Kidney (tissue), 14 donors: ENCODE results near the gene CTU1. TPM values are rescaled to one million over a fixed set of nuclear protein-coding genes. Genes with fewer than 3 reads are reported as not detected.

Source experiments
- DNase-seq, 5 donors: peaks; one replicate each; pipeline ENCODE4 v3.0.0-alpha.2; 2013 to 2020
- FAIRE-seq: peaks from 2 replicates; lab custom pipeline; 2012; peaks lifted over from hg19 to GRCh38; lab: Jason Lieb, UNC
- H3K27ac ChIP-seq, 2 donors: one replicate each; pipeline ENCODE4 v1.7.0; 2013; ENCODE audit warnings: low read depth in 2 of 2, low read length in 2 of 2, inconsistent platforms in 1 of 2
- H3K27me3 ChIP-seq: one replicate; pipeline ENCODE4 v1.7.1; 2013; ENCODE audit warnings: low read length, inconsistent platforms; ENCODE audit not compliant: control insufficient read depth, insufficient read depth
- H3K36me3 ChIP-seq, 3 donors: one replicate each; pipeline versions ENCODE4 v1.7.0 to v1.7.1; 2013; ENCODE audit warnings: low read length in 3 of 3, control low read depth in 1 of 3, inconsistent platforms in 1 of 3; ENCODE audit not compliant: insufficient read depth in 3 of 3, control insufficient read depth in 2 of 3
- H3K4me1 ChIP-seq, 3 donors: one replicate each; pipeline versions ENCODE4 v1.7.0 to v1.7.1; 2013; ENCODE audit warnings: low read length in 3 of 3, inconsistent platforms in 1 of 3, low read depth in 1 of 3; ENCODE audit not compliant: control insufficient read depth in 2 of 3, insufficient read depth in 2 of 3
- H3K4me3 ChIP-seq, 3 donors: one replicate each; pipeline versions ENCODE4 v1.7.0 to v1.8.1; 2013; ENCODE audit warnings: low read length in 3 of 3, control low read depth in 1 of 3, inconsistent platforms in 1 of 3
- H3K9ac ChIP-seq, 3 donors: one replicate each; pipeline versions ENCODE4 v1.7.0 to v1.7.1; 2013; ENCODE audit warnings: low read length in 3 of 3, control low read depth in 1 of 3, inconsistent platforms in 1 of 3
- H3K9me3 ChIP-seq, 3 donors: one replicate each; pipeline versions ENCODE4 v1.7.0 to v1.7.1; 2013; ENCODE audit warnings: low read length in 3 of 3, control low read depth in 1 of 3, inconsistent platforms in 1 of 3; ENCODE audit not compliant: control insufficient read depth in 2 of 3, insufficient read depth in 1 of 3
- intact Hi-C: fragments of 100-400 bp; cut with DNase I; formaldehyde crosslinking; loops from one replicate; pipeline ENCODE4 v1.11.1; 2022
- polyA plus RNA-seq: library from polyadenylated mRNA; stranded (reverse); fragments of 350-450 nt; fragmentation: Illumina TruSeq; extraction: RNeasy Lipid Tissue Mini Kit (QIAGEN cat#74804); gene quantifications from one replicate; pipeline ENCODE4 v1.2.3, GENCODE V29; 2014; ENCODE audit warnings: low read depth, low replicate concordance; ENCODE audit not compliant: insufficient read depth
- total RNA-seq: library from RNA; stranded (reverse); fragmentation: NEBNext Ultra II Directional; extraction: Animal tissue kit (Norgen Biotek cat#: 25700); gene quantifications from one replicate; pipeline ENCODE4 v1.2.1, GENCODE V29; 2021
- TF ChIP-seq, protein P1 (sequence below): IDR thresholded peaks from 3 replicates; pipeline ENCODE4 v1.5.1; 2012; ENCODE audit warnings: mild to moderate bottlenecking, moderate library complexity, borderline replicate concordance; ENCODE audit not compliant: insufficient read depth; ENCODE audit errors: extremely low read depth
- donor health status: control.
- donor health status: control.
- donor health status: control.
- donor health status: control.
- donor health status: control.
- donor health status: DM: yes; HTN: yes; CAD: no.
- donor health status: Normal renal cell carcinoma (clear cell type).

The CTU1 gene
- total and polyA plus RNA-seq, 2 donors from 2014 or later, result 5.2 to 8.4 TPM

DNA sequence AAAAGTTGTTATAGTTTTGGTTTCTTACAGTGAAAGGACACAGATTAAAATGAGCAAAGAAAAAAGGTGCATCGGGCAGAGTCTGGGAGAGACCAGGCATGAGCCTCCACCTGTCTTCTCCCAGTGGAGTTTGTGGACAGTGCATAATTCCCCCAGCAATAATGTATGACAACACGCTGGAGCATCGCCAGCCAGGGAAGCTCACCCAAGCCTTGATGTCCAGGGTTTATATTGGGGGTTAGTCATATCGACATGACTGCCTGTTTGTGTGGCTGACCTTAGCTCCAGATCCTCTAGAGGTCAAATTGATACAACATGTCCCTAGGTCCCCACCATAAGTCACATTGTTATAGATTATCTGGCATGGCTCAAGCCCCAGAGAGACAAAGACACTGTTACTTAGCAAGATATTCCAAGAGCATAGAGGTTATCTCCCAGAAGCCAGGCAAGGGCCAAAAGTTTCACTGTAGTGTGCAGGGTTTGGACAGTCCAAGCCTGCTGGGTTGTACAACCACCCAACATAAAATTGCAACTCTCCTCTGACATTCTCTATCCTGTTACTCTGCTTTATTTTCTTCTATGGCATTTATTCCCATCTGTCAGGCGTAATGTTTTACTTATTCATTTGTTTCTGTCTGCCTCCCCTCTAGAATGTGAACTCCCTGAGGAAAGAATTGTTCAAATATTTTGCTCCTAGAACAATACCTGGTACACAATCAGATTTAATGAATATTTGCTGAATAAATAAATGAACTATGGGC, 37.7 kb downstream of the CTU1 start:
- Histone ChIP-seq H3K27ac (no peak overlapping the region), H3K9me3 (peaks cover 0 to 6% (median 6%) of the 10 kb centered on the region in 3 donors), H3K9ac (no peak overlapping the region), H3K4me3 (no peak overlapping the region), H3K27me3 (no peaks in the 10 kb centered on the region), H3K4me1 (no peaks in the 10 kb centered on the region), H3K36me3 (no peaks in the 10 kb centered on the region)
- TF ChIP-seq, protein P1, sequence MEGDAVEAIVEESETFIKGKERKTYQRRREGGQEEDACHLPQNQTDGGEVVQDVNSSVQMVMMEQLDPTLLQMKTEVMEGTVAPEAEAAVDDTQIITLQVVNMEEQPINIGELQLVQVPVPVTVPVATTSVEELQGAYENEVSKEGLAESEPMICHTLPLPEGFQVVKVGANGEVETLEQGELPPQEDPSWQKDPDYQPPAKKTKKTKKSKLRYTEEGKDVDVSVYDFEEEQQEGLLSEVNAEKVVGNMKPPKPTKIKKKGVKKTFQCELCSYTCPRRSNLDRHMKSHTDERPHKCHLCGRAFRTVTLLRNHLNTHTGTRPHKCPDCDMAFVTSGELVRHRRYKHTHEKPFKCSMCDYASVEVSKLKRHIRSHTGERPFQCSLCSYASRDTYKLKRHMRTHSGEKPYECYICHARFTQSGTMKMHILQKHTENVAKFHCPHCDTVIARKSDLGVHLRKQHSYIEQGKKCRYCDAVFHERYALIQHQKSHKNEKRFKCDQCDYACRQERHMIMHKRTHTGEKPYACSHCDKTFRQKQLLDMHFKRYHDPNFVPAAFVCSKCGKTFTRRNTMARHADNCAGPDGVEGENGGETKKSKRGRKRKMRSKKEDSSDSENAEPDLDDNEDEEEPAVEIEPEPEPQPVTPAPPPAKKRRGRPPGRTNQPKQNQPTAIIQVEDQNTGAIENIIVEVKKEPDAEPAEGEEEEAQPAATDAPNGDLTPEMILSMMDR, result no peak
- intact Hi-C loops, result no loop called here
- DNase-seq, result no peak
- FAIRE-seq, result no peak

DNA sequence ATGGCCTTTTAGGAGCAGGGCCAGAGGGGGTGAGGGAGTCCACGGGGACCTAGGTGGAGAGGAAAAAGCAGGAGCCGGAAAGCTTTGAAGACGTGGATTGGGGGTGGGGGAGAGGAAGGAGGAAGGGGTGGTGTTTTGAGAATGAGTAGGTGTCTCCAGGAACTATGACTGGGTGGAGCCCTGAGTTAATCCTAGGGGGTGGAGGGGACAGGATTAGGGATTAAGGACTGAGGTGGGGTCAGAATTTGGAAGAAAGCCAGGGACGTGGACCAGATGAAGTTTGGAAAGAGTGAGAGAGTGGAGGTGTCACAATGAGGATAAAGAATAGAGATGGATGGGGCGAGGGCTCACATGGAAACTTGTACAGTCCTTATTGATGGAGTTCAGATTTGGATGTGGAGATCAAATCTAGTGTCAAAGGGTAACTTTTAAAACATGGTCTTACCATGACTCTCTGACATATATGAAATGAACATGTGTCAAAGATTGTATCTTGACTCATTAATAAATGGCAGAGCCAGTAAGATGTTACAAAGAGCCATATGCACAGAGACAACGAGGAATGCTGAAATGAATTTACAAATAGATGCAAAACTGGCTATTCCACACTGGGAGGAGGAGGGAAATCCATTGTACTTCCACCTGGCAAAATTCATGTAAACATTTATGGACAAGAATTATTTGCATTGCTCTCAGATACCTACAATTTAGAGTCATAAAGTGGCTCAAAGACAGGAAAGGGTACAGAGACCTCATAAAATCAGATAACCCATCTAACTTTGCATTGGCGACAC, 41.6 kb downstream of the CTU1 start:
- Histone ChIP-seq H3K4me1 (no peaks in the 10 kb centered on the region), H3K4me3 (no peak overlapping the region), H3K27me3 (no peaks in the 10 kb centered on the region), H3K9ac (no peak overlapping the region), H3K36me3 (no peaks in the 10 kb centered on the region), H3K9me3 (no peaks in the 10 kb centered on the region), H3K27ac (no peak overlapping the region)
- FAIRE-seq (no peak), DNase-seq (no peak)
- intact Hi-C loops, result no loop called here
- TF ChIP-seq, protein P1, result no peak

DNA sequence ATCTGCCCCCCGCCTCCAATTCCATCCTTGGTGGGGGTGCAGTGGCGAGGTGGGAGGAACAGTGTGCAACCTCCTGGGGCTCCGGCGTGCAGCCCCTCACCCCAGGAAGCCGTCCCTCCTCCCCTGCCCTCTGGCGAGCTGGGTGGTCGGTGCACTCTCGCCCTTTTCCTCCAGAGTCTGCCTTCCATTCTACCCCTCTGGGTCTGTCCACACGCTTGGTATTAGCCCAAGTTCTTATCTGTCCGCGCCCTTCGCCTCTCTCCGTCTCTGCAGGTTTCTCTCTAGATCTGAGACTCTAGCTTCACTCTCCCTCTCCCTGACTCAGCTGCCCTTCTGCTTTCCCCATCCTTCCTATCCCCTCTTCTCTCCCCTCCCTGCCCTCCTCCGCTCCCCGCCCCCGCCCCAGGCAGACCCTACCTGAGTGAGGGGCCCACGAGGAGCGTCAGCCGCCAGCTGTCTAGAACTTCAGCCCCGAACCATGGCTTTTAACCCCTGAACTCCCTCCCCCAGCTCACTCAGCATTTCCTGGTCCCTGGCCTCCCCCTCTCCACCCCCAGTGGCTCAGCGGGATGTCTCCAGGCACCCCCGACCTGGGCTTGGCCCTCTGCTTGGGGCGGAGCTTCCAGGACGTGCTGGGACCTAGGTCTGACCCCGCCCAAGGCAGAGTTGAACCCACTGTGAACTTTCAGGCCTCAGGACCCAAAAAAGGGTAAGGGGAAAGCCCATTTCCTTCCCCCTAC, 42.8 kb downstream of the CTU1 start:
- peak in 2 of 5 donors; percentile 14 to 30 for DNase-seq
- FAIRE-seq, result no peak
- no peaks in the 10 kb centered on the region for H3K27me3 ChIP-seq
- H3K9me3 ChIP-seq, result no peaks in the 10 kb centered on the region
- H3K4me1 ChIP-seq, result no peaks in the 10 kb centered on the region
- peak overlapping the region in 1 of 3 donors; percentile 9 for H3K4me3 ChIP-seq
- TF ChIP-seq, protein P1, result no peak
- no peak overlapping the region for H3K9ac ChIP-seq
- no peak overlapping the region for H3K27ac ChIP-seq
- H3K36me3 ChIP-seq, result no peaks in the 10 kb centered on the region
- intact Hi-C loops, result no loop called here
